ENCODE results near the gene SHKBP1.
"Not testable (repeated sequence)": the region's sequence is repeated elsewhere in the genome, so short reads cannot be mapped to it uniquely, and the experiment has no call there.

The SHKBP1 gene

GRCh38 chr19:40556953-40557530 lies 19.6 kb upstream of the SHKBP1 start:
- no peak for DNase-seq

- no peak for DNase-seq
These were observed 17.3 kb upstream of the SHKBP1 start for GRCh38 chr19:40559394-40559793.

GRCh38 chr19:40560092-40560507 lies 16.6 kb upstream of the SHKBP1 start:
- no peak for DNase-seq

- DNase-seq = no peak
These were observed 14.7 kb upstream of the SHKBP1 start for GRCh38 chr19:40561947-40562346.

- DNase-seq = not testable (repeated sequence)
These were observed 12.1 kb upstream of the SHKBP1 start for GRCh38 chr19:40564535-40564934.

GRCh38 chr19:40565355-40565754 lies 11.3 kb upstream of the SHKBP1 start:
- DNase-seq = no peak

- DNase-seq = no peak
These were observed 10.7 kb upstream of the SHKBP1 start for GRCh38 chr19:40565910-40566495.

GRCh38 chr19:40567040-40567749 lies 9.5 kb upstream of the SHKBP1 start:
- no peak for DNase-seq

- no peak for DNase-seq
These were observed 8.8 kb upstream of the SHKBP1 start for GRCh38 chr19:40567750-40568494.

- peak; percentile 99 for DNase-seq
These were observed 6.2 kb upstream of the SHKBP1 start for GRCh38 chr19:40570313-40571004.

- DNase-seq = no peak
These were observed 5.7 kb upstream of the SHKBP1 start for GRCh38 chr19:40571005-40571318.

- no peak for DNase-seq
These were observed 4.7 kb upstream of the SHKBP1 start for GRCh38 chr19:40571831-40572495.

GRCh38 chr19:40575326-40575725 lies 1.3 kb upstream of the SHKBP1 start:
- no peak for DNase-seq

- DNase-seq = no peak
These were observed 505 bp upstream of the SHKBP1 start for GRCh38 chr19:40576151-40576584.

GRCh38 chr19:40578442-40578908 lies 1.8 kb downstream of the SHKBP1 start:
- peak; percentile 40 for DNase-seq

- DNase-seq = no peak
These were observed 3.9 kb downstream of the SHKBP1 start for GRCh38 chr19:40580619-40581018.

GRCh38 chr19:40581531-40581930 lies 4.9 kb downstream of the SHKBP1 start:
- DNase-seq = no peak

- DNase-seq = no peak
These were observed 5.8 kb downstream of the SHKBP1 start for GRCh38 chr19:40582467-40582866.

- no peak for DNase-seq
These were observed 6.6 kb downstream of the SHKBP1 start for GRCh38 chr19:40583283-40583682.

GRCh38 chr19:40584007-40584406 lies 7.3 kb downstream of the SHKBP1 start:
- DNase-seq = peak; percentile 40

GRCh38 chr19:40585241-40585981 lies 8.7 kb downstream of the SHKBP1 start:
- peak; percentile 82 for DNase-seq

GRCh38 chr19:40585982-40586422 lies 9.3 kb downstream of the SHKBP1 start:
- no peak for DNase-seq

All from fibroblast of skin of right quadriceps (primary cell).